Stimulated activated CD4-positive, alpha-beta T cell treated with anti-CD3 and anti-CD28 coated beads, Interleukin-1b, Interleukin-23, amount 100 ng/mL, for 4 hours (primary cell): ENCODE results near the gene AIP.
A peak's percentile ranks its signal among the peaks of the same experiment; 100 is the strongest.

Experiments
- DNase-seq, 2 donors: peaks; one replicate each; pipeline ENCODE4 v3.0.0-alpha.2; 2020; ENCODE audit warnings: low read depth in 2 of 2

Gene AIP

GRCh38 chr11:67493548-67494370, 10.9 kb downstream of the AIP start:
- DNase-seq = no peak

GRCh38 chr11:67494371-67495233, 11.8 kb downstream of the AIP start:
- DNase-seq = no peak

GRCh38 chr11:67495234-67496005, 12.6 kb downstream of the AIP start:
- no peak for DNase-seq

DNA sequence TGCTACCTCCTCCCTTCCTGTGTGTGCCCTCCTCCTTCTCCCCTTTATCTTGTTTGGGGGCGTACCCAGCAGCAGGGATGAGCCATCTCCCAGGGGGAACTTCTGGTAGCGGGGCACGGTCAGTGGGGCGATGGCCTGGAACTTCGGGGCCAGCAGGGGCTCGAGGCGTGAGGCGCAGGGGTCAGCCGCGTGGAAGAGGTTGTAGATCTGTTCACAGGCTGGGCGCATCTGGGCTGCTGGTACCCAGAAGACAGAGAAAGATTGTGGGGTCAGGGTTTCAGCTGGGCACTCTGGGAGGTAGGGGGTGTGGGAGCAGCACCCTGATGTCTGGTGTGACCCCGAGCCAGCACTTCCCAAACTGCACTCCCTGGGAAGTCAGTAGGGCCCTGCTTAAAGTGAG, 13.3 kb downstream of the AIP start:
- DNase-seq = no peak

DNA sequence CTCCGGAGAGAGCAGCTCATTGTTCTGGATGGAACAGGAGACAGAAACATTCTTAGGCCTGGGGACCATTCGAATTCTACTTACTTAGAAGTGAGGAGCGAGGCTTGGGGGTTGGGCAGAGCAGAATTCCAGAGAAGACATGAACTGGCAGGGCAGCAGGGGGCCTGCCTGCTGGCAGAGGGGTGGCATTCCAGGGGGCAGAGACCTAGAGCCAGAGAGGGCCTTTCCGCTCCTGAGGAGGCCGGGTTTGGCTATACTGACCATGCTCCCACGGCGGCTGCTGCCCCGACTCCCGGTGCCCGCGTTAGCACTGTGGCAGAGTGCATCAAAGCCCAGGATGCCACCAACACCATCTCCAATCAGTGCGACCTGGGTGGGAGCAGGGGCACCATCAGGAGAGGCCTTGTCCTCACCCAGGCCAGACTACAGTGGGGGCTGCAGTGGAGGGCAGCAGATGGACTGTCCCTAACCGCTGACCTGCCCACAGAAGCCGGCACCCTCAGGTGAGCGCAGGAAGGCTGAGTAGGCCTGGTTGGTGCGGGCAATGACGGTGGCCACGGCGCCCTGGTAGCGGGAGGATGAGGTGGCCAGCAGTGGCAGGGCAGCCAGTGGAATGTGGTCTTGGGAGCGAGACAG, 14.9 kb downstream of the AIP start:
- no peak for DNase-seq

GRCh38 chr11:67498544-67498972, 15.7 kb downstream of the AIP start:
- no peak for DNase-seq

DNA sequence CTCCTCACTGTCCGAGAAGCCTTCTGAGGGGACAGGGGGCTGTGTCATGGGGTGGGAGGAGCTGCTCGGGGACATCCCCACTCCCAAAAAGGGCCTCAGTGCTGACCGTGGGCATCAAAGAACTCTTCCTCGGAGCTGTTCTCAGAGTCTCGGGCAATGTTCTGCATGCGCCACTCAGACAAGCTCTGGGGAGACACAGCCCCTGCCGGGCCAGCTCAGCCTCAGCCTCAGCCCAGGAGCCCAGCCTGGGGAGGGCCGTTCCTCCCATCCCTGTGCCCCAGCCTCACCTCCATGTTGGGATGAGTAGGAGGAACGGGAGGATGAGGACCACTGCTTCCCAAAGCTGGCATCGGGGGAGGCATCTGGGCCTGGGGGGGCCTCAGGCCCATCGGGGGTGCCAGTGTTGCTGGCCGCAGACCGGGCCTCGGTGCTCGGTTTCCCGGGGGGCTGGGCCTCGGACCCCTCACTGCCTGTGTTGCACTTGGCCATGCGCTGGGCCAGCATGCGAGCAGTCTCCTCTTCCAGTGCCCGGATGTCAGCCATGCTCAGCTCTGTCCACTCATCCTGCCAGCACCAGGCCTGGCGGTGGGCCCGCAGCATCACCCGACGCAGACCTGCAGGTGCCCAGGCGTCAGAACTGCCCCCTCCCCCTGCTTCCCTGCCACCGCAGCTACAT, 17.1 kb downstream of the AIP start:
- no peak for DNase-seq

- no peak for DNase-seq
Measured at GRCh38 chr11:67500484-67500821, 17.6 kb downstream of the AIP start.

GRCh38 chr11:67500831-67501715, 18.2 kb downstream of the AIP start:
- DNase-seq = no peak

GRCh38 chr11:67501854-67502253, 19.0 kb downstream of the AIP start:
- no peak for DNase-seq

DNA sequence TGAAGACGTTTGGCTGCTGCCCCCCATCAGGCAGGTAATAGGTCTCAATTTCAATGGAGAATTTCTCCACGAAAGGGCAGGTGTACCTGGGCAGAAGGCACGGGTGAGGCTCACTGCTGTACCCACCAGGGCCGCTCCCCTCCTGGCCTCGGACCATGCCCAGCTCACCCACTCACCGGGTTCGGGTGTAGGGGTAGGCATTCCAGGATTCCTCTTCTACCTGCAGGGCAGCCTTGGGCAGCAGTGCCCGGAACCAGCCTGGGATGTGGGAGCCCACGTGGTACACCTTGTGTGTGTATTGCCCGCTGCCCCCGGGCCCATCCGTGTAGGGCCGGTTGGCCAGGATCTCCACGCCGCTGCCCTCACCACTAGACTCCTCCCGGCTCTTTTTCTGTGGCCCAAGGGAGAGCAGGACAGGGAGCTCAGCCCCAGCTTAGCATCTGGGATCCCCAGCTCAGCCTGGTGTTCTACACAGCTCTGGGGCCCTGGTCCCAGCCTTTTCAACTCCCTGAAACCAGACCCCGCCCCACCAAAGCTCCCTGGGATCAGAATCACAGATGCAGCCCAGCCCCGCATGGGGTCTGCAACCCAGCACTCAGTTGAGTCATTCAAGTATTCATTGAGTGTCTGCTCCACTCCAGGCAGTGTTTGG, 19.6 kb downstream of the AIP start:
- DNase-seq = no peak

GRCh38 chr11:67503119-67504004, 20.5 kb downstream of the AIP start:
- DNase-seq = no peak

- DNase-seq = peak in 1 of 2 donors; percentile 37
Measured at GRCh38 chr11:67504005-67504949, 21.5 kb downstream of the AIP start.

DNA sequence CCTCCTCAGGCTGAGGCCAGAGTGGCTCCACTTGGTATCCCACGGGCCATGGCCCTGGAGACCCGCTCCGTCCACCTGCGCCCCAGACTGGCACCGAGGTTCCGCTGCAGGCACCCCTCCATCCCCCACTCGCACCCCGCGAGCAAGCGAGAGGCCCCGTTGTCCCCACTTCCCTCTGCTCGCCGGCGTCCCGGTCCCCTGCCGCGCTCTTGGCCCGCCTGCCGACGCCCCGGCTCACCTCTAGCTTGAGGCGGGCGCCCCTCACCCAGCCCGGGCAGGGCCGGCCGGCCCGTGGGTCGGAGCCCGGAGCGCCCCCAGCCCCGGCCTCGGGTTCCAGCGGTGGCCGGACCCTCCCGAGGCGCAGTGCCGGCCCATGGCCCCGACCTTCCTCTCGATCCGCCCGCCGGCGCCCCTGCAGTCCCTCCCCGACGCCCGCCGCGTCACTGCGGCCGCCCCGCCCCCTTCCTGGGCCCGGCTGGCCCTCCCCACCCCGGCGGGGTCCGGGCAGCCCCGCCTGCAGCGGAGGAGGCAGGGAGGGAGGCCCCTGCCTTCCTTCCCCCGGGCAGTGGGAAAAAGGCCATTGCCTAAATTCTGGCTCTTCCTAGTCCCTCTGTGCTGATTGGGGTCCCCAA, 22.2 kb downstream of the AIP start, which contains the start of gene PITPNM1:
PITPNM1 (minus strand) TSS at position 414 of the 632 bp plus-strand sequence. CDS start 1,183 bp downstream, outside the sequence.
- DNase-seq = peak in 1 of 2 donors; percentile 77

GRCh38 chr11:67505605-67506396, 23.0 kb downstream of the AIP start:
- peak; percentile 82 to 90 for DNase-seq
